COLO668 (cell line): ENCODE results near the gene PNLIPRP1.

Experiments
- DNase-seq: peaks from one replicate; lab custom pipeline; 2025; ENCODE audit not compliant: unreplicated experiment; lab: John Stamatoyannopoulos, UW

PNLIPRP1 gene

GRCh38 chr10:116629340-116629739 is 38.6 kb downstream of the PNLIPRP1 start:
- DNase-seq: no peak

GRCh38 chr10:116630020-116630419 is 39.3 kb downstream of the PNLIPRP1 start:
- DNase-seq: no peak

GRCh38 chr10:116631871-116632295 is 41.1 kb downstream of the PNLIPRP1 start:
- DNase-seq: no peak

GRCh38 chr10:116632596-116633215 is 41.9 kb downstream of the PNLIPRP1 start:
- DNase-seq: no peak

GRCh38 chr10:116633216-116633600 is 42.4 kb downstream of the PNLIPRP1 start:
- DNase-seq: no peak

GRCh38 chr10:116634126-116634975 is 43.6 kb downstream of the PNLIPRP1 start:
- no peak for DNase-seq

GRCh38 chr10:116636385-116636784 is 45.6 kb downstream of the PNLIPRP1 start:
- no peak for DNase-seq

- DNase-seq: no peak
Observed at GRCh38 chr10:116636976-116637375, 46.2 kb downstream of the PNLIPRP1 start.

GRCh38 chr10:116637830-116638229 is 47.1 kb downstream of the PNLIPRP1 start:
- DNase-seq: no peak

GRCh38 chr10:116646502-116646901 is 55.7 kb downstream of the PNLIPRP1 start:
- DNase-seq: no peak

- DNase-seq: no peak
Observed at GRCh38 chr10:116648903-116649302, 58.1 kb downstream of the PNLIPRP1 start.

GRCh38 chr10:116653885-116654284 is 63.1 kb downstream of the PNLIPRP1 start:
- DNase-seq: no peak

- DNase-seq: no peak
Observed at GRCh38 chr10:116654816-116655215, 64.1 kb downstream of the PNLIPRP1 start.

- DNase-seq: no peak
Observed at GRCh38 chr10:116655568-116655967, 64.8 kb downstream of the PNLIPRP1 start.

- no peak for DNase-seq
Observed at GRCh38 chr10:116656044-116656443, 65.3 kb downstream of the PNLIPRP1 start.

GRCh38 chr10:116657863-116658551 is 67.2 kb downstream of the PNLIPRP1 start:
- no peak for DNase-seq
